Measurements from ENCODE around the gene ARID4B. TPM values are rescaled to one million over a fixed set of nuclear protein-coding genes. Genes with fewer than 3 reads are reported as not detected.

Gene ARID4B
- total RNA-seq, 1 experiment from 2014 or later: 43.6 TPM

DNA sequence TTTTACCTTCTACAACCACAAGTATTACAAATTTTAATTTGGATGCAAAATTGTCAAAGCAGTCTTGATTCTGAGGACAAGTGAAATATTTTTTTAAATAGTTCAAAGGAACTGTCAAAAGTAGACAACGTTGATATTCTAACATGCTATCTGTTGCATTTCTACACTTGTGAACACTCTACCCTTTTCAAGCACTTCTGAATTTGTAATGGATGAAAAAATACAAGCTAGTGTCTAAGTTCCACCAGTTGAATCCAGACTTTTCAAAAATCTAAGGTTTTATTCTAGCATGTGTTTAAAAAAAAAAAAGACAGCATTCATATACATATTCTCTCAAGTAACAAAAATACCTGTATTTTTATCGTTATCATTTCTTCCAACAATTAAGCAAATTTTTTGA lies 2.1 kb downstream of the ARID4B start:
- Histone ChIP-seq H2AFZ (ENCODE audit: low read length) (no peak overlapping the region), H3K9me2 (replicated peaks; ENCODE audit: insufficient read depth, low read length) (no peaks in the 10 kb centered on the region), H3K4me2 (ENCODE audit: low read depth, low read length, poor library complexity, severe bottlenecking) (peak overlapping the region; percentile 94), H3K9me3 (ENCODE audit: low read length) (no peaks in the 10 kb centered on the region), H3K36me3 (ENCODE audit: insufficient read depth, low read length) (peaks cover 20% of the 10 kb centered on the region; the same call in 1 of the 2 replicates), H3K27me3 (ENCODE audit: low read length) (no peaks in the 10 kb centered on the region), H3K79me2 (ENCODE audit: low read length) (peaks cover 88% of the 10 kb centered on the region), H4K20me1 (ENCODE audit: insufficient read depth, low read depth, low read length) (peaks cover 27% of the 10 kb centered on the region), H3K4me3 (ENCODE audit: low read length) (peak overlapping the region; percentile 82), H3K4me1 (ENCODE audit: low read length) (peaks cover 30% of the 10 kb centered on the region), H3K9ac (ENCODE audit: low read length) (peak overlapping the region; percentile 92), H3K27ac (ENCODE audit: low read length) (peak overlapping the region; percentile 73)
- no peak for DNase-seq

DNA sequence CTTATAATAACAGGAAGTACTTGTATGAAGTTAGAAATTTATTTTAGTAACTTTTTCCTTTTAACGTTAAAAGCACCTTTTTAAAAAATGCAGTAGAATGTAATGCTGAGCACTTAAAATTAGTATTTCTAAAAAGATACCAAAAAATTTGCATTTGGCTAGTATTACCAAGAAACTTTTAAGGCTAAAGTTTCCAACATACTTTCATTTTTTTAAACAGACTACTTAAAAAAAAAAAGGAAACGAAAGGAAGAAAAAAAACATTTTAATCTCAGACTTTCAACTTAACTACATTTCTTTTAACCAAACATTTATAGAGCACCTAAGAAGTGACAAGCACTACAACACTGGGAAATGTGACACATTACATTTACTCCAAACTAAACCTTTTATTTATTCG lies 2.8 kb downstream of the ARID4B start:
- peak; percentile 58 for DNase-seq
- peak overlapping the region; percentile 82 for H3K4me3 ChIP-seq (ENCODE audit: low read length)
- no peak overlapping the region for H2AFZ ChIP-seq (ENCODE audit: low read length)
- peak overlapping the region; percentile 92 for H3K9ac ChIP-seq (ENCODE audit: low read length)
- H3K4me1 ChIP-seq (ENCODE audit: low read length): peaks cover 24% of the 10 kb centered on the region
- H3K9me2 ChIP-seq (replicated peaks; ENCODE audit: insufficient read depth, low read length): no peaks in the 10 kb centered on the region
- peaks cover 27% of the 10 kb centered on the region for H4K20me1 ChIP-seq (ENCODE audit: insufficient read depth, low read depth, low read length)
- no peaks in the 10 kb centered on the region for H3K27me3 ChIP-seq (ENCODE audit: low read length)
- H3K9me3 ChIP-seq (ENCODE audit: low read length): no peaks in the 10 kb centered on the region
- H3K79me2 ChIP-seq (ENCODE audit: low read length): peaks cover 88% of the 10 kb centered on the region
- H3K27ac ChIP-seq (ENCODE audit: low read length): peak overlapping the region; percentile 73
- peak overlapping the region; percentile 94 for H3K4me2 ChIP-seq (ENCODE audit: low read depth, low read length, poor library complexity, severe bottlenecking)
- H3K36me3 ChIP-seq (ENCODE audit: insufficient read depth, low read length): peaks cover 21% of the 10 kb centered on the region

DNA sequence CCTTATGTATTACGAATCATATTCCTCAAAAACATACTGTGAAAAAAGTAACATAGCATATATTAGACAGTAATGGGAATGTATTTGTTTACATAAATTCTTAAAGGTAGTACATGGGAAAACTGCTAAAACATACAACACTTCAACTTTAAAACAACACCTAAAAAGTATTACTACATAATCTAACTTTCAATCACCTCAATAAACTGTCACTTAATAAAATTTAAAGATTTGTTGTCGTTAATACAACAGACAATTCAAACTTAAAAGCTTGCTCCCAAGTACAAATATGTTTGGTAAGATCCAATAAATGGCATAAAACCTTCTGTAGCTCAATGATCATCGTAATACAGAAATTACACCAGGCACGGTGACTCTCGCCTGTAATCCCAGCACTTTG lies 3.7 kb downstream of the ARID4B start:
- H3K4me2 ChIP-seq (ENCODE audit: low read depth, low read length, poor library complexity, severe bottlenecking): peak overlapping the region; percentile 94
- H3K9ac ChIP-seq (ENCODE audit: low read length): no peak overlapping the region
- no peaks in the 10 kb centered on the region for H3K27me3 ChIP-seq (ENCODE audit: low read length)
- H3K9me2 ChIP-seq (replicated peaks; ENCODE audit: insufficient read depth, low read length): no peaks in the 10 kb centered on the region
- peaks cover 21% of the 10 kb centered on the region for H3K36me3 ChIP-seq (ENCODE audit: insufficient read depth, low read length)
- no peaks in the 10 kb centered on the region for H3K9me3 ChIP-seq (ENCODE audit: low read length)
- H3K79me2 ChIP-seq (ENCODE audit: low read length): peaks cover 86% of the 10 kb centered on the region
- DNase-seq: no peak
- H4K20me1 ChIP-seq (ENCODE audit: insufficient read depth, low read depth, low read length): peaks cover 27% of the 10 kb centered on the region
- peak overlapping the region; percentile 82; the same call in 1 of the 2 replicates for H3K4me3 ChIP-seq (ENCODE audit: low read length)
- peaks cover 24% of the 10 kb centered on the region for H3K4me1 ChIP-seq (ENCODE audit: low read length)
- peak overlapping the region; percentile 73 for H3K27ac ChIP-seq (ENCODE audit: low read length)
- no peak overlapping the region for H2AFZ ChIP-seq (ENCODE audit: low read length)

GRCh38 chr1:235320521-235321179 lies 7.3 kb downstream of the ARID4B start:
- DNase-seq: no peak
- no peaks in the 10 kb centered on the region for H3K27me3 ChIP-seq (ENCODE audit: low read length)
- H4K20me1 ChIP-seq (ENCODE audit: insufficient read depth, low read depth, low read length): peaks cover 25% of the 10 kb centered on the region
- peaks cover 28% of the 10 kb centered on the region for H3K36me3 ChIP-seq (ENCODE audit: insufficient read depth, low read length)
- H3K9me2 ChIP-seq (replicated peaks; ENCODE audit: insufficient read depth, low read length): no peaks in the 10 kb centered on the region
- no peak overlapping the region for H2AFZ ChIP-seq (ENCODE audit: low read length)
- H3K4me3 ChIP-seq (ENCODE audit: low read length): no peak overlapping the region
- H3K79me2 ChIP-seq (ENCODE audit: low read length): peaks cover 98% of the 10 kb centered on the region
- H3K4me1 ChIP-seq (ENCODE audit: low read length): peaks cover 16% of the 10 kb centered on the region
- H3K27ac ChIP-seq (ENCODE audit: low read length): no peak overlapping the region
- H3K9me3 ChIP-seq (ENCODE audit: low read length): no peaks in the 10 kb centered on the region
- H3K9ac ChIP-seq (ENCODE audit: low read length): no peak overlapping the region
- no peak overlapping the region for H3K4me2 ChIP-seq (ENCODE audit: low read depth, low read length, poor library complexity, severe bottlenecking)

DNA sequence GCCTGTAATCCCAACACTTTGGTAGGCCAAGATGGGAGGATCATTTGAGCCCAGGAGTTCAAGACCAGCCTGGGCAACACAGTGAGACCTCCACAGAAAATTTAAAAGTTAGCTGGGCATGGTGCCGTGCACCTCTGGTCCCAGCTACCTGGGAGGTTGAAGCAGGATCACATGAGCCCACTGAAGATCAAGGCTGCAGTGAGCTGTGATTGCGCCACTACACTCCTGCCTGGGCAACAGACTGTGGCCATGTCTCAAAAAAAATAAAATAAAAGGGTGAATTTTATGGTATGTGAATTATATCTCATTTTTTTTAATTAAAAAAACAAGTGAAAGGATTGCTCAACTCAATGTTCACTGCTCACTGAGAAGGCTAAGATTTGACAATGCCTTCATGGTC lies 8.7 kb downstream of the ARID4B start:
- H3K4me2 ChIP-seq (ENCODE audit: low read depth, low read length, poor library complexity, severe bottlenecking): no peak overlapping the region

DNA sequence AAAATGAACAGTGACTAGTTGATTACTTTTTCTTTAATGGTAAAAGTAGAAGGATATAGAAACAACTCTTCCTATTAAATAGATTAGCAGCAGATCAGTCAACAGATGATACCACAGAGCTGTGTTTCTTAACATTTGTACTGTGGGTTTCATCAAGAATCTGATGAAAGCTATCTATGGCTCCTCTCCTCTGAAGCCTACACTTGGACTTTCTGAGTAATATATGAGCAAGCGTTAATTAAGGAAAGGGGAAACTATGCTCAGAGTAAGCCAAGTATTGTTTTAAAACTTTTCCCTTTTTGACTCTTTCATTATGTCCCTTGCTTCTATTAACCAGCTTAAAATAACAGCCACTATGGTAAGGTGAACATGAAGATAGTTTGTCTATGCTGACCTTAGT lies 10.8 kb downstream of the ARID4B start:
- Histone ChIP-seq H3K27me3 (ENCODE audit: low read length) (no peaks in the 10 kb centered on the region), H3K4me3 (ENCODE audit: low read length) (no peak overlapping the region), H3K4me1 (ENCODE audit: low read length) (no peaks in the 10 kb centered on the region), H4K20me1 (ENCODE audit: insufficient read depth, low read depth, low read length) (peaks cover 13% of the 10 kb centered on the region; the same call in 1 of the 2 replicates), H3K9ac (ENCODE audit: low read length) (no peak overlapping the region), H2AFZ (ENCODE audit: low read length) (no peak overlapping the region), H3K27ac (ENCODE audit: low read length) (no peak overlapping the region), H3K36me3 (ENCODE audit: insufficient read depth, low read length) (peaks cover 30% of the 10 kb centered on the region), H3K9me2 (replicated peaks; ENCODE audit: insufficient read depth, low read length) (no peaks in the 10 kb centered on the region), H3K9me3 (ENCODE audit: low read length) (no peaks in the 10 kb centered on the region), H3K4me2 (ENCODE audit: low read depth, low read length, poor library complexity, severe bottlenecking) (no peak overlapping the region), H3K79me2 (ENCODE audit: low read length) (peaks cover 97% of the 10 kb centered on the region)
- DNase-seq: no peak

More for the DNA sequence above, 8.7 kb downstream of the ARID4B start:
- Histone ChIP-seq H3K27me3 (ENCODE audit: low read length) (no peaks in the 10 kb centered on the region), H4K20me1 (ENCODE audit: insufficient read depth, low read depth, low read length) (peaks cover 15% of the 10 kb centered on the region), H3K4me1 (ENCODE audit: low read length) (peaks cover 2% of the 10 kb centered on the region; the same call in 1 of the 2 replicates), H3K36me3 (ENCODE audit: insufficient read depth, low read length) (peaks cover 22% of the 10 kb centered on the region), H3K27ac (ENCODE audit: low read length) (no peak overlapping the region), H3K9me3 (ENCODE audit: low read length) (no peaks in the 10 kb centered on the region), H3K9ac (ENCODE audit: low read length) (no peak overlapping the region), H3K79me2 (ENCODE audit: low read length) (peaks cover 97% of the 10 kb centered on the region), H2AFZ (ENCODE audit: low read length) (no peak overlapping the region), H3K4me3 (ENCODE audit: low read length) (no peak overlapping the region), H3K9me2 (replicated peaks; ENCODE audit: insufficient read depth, low read length) (no peaks in the 10 kb centered on the region)
- DNase-seq: no peak

- peaks cover 96% of the 10 kb centered on the region for H3K79me2 ChIP-seq (ENCODE audit: low read length)
- H2AFZ ChIP-seq (ENCODE audit: low read length): no peak overlapping the region
- no peaks in the 10 kb centered on the region for H3K4me1 ChIP-seq (ENCODE audit: low read length)
- no peaks in the 10 kb centered on the region for H3K9me3 ChIP-seq (ENCODE audit: low read length)
- DNase-seq: no peak
- no peak overlapping the region for H3K4me2 ChIP-seq (ENCODE audit: low read depth, low read length, poor library complexity, severe bottlenecking)
- no peak overlapping the region for H3K27ac ChIP-seq (ENCODE audit: low read length)
- no peaks in the 10 kb centered on the region for H3K27me3 ChIP-seq (ENCODE audit: low read length)
- H3K36me3 ChIP-seq (ENCODE audit: insufficient read depth, low read length): peaks cover 39% of the 10 kb centered on the region
- no peak overlapping the region for H3K9ac ChIP-seq (ENCODE audit: low read length)
- no peak overlapping the region for H3K4me3 ChIP-seq (ENCODE audit: low read length)
- H3K9me2 ChIP-seq (replicated peaks; ENCODE audit: insufficient read depth, low read length): no peaks in the 10 kb centered on the region
- peaks cover 17% of the 10 kb centered on the region for H4K20me1 ChIP-seq (ENCODE audit: insufficient read depth, low read depth, low read length)
Measured at GRCh38 chr1:235315735-235316134, 12.2 kb downstream of the ARID4B start.

- Histone ChIP-seq H3K4me1 (ENCODE audit: low read length) (no peaks in the 10 kb centered on the region), H4K20me1 (ENCODE audit: insufficient read depth, low read depth, low read length) (peaks cover 18% of the 10 kb centered on the region), H3K9me3 (ENCODE audit: low read length) (no peaks in the 10 kb centered on the region), H3K27me3 (ENCODE audit: low read length) (no peaks in the 10 kb centered on the region), H2AFZ (ENCODE audit: low read length) (no peak overlapping the region), H3K36me3 (ENCODE audit: insufficient read depth, low read length) (peaks cover 40% of the 10 kb centered on the region), H3K27ac (ENCODE audit: low read length) (no peak overlapping the region), H3K9me2 (replicated peaks; ENCODE audit: insufficient read depth, low read length) (no peaks in the 10 kb centered on the region), H3K4me2 (ENCODE audit: low read depth, low read length, poor library complexity, severe bottlenecking) (no peak overlapping the region), H3K4me3 (ENCODE audit: low read length) (no peak overlapping the region), H3K79me2 (ENCODE audit: low read length) (peaks cover 96% of the 10 kb centered on the region), H3K9ac (ENCODE audit: low read length) (no peak overlapping the region)
- no peak for DNase-seq
Measured at GRCh38 chr1:235315173-235315572, 12.8 kb downstream of the ARID4B start.
